GM12872 (cell line): ENCODE results near the gene HTRA3.

ENCODE experiments used
- TF ChIP-seq, protein P1 (sequence below): IDR thresholded peaks from 3 replicates; pipeline ENCODE4 v1.5.1; 2011; ENCODE audit warnings: low read depth, mild to moderate bottlenecking, low read length, moderate library complexity; ENCODE audit not compliant: insufficient read depth

The HTRA3 gene

DNA sequence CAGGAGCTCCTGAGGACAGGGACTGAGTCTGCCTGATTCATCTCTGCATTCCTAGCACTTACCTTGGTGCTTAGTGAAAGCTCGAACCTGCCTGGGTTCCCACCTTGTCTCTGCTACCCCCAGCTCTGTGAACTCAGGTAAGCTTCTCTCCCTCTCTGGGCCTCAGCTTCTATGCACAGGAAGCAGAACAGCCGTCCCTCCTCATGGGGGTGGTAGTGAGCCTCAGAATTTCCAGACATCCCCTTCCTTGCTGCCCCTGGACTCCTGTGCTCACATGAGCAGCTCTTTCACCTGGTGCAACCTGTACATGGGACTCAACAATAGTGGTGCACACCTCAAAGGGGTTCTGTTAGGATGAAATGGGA lies 50.8 kb downstream of the HTRA3 start:
- TF ChIP-seq, protein P1, sequence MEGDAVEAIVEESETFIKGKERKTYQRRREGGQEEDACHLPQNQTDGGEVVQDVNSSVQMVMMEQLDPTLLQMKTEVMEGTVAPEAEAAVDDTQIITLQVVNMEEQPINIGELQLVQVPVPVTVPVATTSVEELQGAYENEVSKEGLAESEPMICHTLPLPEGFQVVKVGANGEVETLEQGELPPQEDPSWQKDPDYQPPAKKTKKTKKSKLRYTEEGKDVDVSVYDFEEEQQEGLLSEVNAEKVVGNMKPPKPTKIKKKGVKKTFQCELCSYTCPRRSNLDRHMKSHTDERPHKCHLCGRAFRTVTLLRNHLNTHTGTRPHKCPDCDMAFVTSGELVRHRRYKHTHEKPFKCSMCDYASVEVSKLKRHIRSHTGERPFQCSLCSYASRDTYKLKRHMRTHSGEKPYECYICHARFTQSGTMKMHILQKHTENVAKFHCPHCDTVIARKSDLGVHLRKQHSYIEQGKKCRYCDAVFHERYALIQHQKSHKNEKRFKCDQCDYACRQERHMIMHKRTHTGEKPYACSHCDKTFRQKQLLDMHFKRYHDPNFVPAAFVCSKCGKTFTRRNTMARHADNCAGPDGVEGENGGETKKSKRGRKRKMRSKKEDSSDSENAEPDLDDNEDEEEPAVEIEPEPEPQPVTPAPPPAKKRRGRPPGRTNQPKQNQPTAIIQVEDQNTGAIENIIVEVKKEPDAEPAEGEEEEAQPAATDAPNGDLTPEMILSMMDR = peak; percentile 41; the same call in 2 of the 3 replicates

DNA sequence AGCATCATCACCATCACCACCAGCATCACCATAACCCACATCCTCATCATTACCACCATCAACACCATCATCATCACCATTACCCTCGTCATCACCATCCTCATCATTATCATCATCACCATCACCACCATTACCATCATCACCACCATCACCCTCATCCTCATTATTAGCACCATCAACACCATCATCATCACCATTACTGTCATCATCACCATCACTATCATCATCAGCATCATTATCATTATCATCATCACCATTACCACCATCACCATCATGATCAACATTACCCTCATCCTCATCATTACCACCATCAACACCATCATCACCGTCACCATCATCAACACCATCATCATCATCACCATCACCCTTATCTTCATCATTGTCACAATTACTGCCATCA lies 51.7 kb downstream of the HTRA3 start:
- TF ChIP-seq, protein P1 = no peak

DNA sequence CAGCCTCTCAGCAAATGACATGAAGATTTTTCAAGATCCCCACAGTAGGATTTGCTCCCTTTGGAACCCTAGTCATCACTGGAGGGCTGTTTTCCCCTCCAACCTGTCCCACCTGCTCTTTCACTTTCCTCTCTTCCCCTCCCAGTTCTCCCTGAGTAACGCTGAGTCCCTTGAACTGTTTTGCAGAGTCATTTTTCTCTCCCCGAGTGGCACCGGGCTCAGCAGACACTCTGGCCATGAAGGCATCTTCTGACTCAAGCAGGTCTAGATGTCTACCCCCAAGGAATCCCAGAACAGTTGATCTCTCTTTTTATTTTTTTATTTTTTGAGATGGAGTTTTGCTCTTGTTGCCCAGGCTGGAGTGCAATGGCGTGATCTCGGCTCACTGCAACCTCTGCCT lies 52.2 kb downstream of the HTRA3 start:
- TF ChIP-seq, protein P1 = no peak

DNA sequence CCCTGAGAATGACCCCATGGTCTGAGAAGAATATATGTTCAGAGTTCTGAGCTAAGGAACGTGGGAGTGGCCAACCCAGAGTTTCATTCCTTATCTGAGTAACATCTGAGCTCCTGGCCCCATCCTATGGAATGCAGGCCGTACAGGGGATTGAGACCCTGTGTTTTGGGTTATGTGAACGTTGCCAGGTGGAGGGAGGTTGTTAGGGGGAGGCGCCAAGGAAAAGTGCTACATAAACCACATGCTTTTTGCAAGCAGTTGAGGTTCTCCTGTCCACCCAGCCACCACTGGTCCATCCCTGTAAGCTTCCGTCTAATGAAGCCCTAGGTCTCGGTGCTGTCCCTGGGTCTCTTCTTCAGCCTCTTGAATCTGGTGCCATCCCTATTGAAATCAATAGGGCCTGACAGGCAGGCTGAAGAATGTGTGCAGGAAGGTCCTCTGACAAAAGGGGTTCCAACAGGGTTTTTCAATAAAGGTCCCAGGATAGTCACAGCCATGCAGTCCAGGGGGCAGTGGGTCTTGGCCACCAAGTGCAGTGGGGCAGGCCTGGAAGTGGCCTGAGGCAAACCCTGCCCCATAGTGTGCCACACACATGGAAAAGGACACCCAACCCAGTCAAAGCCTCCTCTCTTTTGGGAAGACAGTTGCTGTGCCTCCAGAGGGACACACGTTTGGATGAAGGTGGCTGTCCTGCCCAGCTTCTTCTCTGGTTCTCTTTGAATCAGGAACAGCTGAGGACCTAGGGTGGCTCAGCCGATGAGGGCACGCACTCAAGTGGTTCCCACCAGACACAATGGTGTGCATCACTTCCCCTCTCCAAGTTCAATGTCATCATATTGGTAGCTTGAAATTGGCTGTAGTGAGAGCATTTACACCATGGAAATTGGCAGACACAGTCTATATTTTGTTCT lies 53.5 kb downstream of the HTRA3 start:
- TF ChIP-seq, protein P1 = no peak

DNA sequence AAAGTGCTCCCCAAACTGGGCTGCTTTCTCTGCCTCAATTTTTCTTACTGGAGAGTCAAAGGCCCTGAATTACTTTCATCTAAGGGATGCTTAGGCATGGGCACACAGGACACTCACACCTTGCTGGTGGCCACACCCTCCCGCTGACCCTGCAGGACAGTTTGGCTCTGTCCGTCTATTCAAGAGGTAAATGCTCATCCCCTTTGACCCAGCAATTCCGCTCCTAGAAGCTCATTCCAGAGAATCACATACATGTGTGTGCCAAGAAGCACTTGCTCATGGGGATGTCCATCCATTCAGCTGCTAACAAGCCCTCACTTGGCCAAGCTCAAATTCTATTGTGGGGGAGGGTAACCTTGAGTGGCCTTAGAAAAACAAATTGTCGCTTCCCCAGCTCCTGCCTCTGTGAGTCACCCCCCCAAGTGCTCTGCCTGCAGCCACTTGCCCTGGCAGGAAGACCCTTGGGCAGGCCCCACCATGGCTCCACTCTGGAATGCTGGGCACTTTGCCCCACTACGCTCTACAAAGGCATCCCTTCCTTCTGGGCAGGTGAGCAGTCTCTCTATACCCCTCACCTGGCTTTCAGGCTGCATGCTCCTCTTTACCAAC lies 54.5 kb downstream of the HTRA3 start:
- TF ChIP-seq, protein P1 = no peak

DNA sequence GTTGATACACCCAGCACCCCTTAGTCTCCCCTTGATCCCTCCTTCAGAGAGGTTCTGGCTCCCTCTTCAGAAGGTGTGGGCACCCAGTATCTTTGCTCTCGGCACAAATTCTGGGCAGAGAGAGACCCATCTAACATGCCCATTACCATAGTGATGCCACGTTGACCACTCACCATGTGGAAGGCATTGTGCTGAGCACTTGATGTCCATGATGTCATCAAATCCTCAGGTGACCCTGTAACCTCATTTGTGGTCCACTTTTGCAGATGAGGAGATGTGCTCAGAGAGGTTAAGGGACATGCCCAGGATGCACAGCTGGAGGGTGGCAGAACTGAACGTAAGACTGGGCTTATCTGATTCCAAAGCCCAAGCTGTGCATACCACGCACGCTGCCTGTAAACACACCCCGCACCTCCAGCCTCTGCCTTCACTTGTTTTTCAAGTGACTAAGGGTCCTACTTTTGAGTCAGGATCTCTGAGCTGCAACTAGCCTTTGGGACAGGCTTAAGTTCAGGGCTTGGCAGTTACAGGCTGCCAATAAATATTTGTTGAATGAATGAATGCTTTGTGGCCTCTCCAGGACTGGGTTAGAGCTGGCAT lies 55.2 kb downstream of the HTRA3 start:
- TF ChIP-seq, protein P1 = no peak

DNA sequence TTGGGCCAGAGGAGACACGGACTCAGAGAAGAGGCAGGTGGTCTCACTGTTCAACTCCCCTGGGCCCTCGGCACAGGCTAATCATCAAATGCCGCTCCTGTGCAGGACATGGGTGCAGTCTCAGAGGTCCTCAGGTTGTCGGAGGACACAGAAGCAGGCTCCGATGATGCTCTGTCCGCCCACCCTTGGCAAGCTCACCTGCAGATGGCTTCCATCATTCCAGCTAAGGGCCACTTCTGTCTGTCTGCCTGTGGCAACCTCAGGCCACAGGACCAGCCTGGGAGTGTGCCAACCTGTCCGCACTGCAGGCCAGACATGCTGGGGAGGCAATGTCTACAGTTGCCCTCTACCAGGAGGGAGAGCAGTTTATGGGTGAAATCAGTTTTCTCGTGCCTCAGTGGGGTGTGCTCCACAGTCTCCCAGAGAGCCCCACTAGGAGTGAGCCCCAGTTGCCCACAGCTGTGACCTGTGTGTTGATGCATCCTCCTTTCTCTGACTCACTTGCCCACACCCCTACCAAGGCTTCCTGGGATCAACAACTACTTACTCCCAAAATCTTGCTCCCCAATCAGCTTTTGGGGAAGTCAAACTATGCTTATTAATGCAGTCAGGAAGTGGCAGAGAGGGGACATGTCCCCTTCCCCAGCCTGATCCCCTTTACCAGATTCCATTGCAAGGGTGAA lies 55.9 kb downstream of the HTRA3 start:
- TF ChIP-seq, protein P1 = no peak
